NCI-H1930 (cell line): ENCODE measurements around the gene MAP3K2.
"Not testable (repeated sequence)": the region's sequence is repeated elsewhere in the genome, so short reads cannot be mapped to it uniquely, and the experiment has no call there.

Experiments
- DNase-seq, 2 experiments: peaks; one replicate each; lab custom pipeline; 2025; lab: John Stamatoyannopoulos, UW

Gene MAP3K2

DNA sequence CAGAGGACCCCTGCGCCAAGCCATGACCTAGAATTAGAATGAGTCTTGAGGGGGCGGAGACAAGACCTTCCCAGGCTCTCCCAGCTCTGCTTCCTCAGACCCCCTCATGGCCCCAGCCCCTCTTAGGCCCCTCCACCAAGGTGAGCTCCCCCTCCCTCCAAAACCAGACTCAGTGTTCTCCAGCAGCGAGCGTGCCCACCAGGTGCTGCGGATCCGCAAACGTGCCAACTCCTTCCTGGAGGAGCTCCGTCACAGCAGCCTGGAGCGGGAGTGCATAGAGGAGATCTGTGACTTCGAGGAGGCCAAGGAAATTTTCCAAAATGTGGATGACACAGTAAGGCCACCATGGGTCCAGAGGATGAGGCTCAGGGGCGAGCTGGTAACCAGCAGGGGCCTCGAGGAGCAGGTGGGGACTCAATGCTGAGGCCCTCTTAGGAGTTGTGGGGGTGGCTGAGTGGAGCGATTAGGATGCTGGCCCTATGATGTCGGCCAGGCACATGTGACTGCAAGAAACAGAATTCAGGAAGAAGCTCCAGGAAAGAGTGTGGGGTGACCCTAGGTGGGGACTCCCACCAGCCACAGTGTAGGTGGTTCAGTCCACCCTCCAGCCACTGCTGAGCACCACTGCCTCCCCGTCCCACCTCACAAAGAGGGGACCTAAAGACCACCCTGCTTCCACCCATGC lies 33.5 kb upstream of the MAP3K2 start:
- no peak for DNase-seq

DNA sequence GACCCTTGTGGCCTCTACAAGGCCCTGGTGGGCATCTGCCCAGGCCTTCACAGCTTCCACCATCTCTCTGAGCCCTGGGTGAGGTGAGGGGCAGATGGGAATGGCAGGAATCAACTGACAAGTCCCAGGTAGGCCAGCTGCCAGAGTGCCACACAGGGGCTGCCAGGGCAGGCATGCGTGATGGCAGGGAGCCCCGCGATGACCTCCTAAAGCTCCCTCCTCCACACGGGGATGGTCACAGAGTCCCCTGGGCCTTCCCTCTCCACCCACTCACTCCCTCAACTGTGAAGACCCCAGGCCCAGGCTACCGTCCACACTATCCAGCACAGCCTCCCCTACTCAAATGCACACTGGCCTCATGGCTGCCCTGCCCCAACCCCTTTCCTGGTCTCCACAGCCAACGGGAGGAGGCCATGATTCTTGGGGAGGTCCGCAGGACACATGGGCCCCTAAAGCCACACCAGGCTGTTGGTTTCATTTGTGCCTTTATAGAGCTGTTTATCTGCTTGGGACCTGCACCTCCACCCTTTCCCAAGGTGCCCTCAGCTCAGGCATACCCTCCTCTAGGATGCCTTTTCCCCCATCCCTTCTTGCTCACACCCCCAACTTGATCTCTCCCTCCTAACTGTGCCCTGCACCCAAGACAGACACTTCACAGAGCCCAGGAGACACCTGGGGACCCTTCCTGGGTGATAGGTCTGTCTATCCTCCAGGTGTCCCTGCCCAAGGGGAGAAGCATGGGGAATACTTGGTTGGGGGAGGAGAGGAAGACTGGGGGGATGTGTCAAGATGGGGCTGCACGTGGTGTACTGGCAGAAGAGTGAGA lies 32.5 kb upstream of the MAP3K2 start:
- DNase-seq = no peak

DNA sequence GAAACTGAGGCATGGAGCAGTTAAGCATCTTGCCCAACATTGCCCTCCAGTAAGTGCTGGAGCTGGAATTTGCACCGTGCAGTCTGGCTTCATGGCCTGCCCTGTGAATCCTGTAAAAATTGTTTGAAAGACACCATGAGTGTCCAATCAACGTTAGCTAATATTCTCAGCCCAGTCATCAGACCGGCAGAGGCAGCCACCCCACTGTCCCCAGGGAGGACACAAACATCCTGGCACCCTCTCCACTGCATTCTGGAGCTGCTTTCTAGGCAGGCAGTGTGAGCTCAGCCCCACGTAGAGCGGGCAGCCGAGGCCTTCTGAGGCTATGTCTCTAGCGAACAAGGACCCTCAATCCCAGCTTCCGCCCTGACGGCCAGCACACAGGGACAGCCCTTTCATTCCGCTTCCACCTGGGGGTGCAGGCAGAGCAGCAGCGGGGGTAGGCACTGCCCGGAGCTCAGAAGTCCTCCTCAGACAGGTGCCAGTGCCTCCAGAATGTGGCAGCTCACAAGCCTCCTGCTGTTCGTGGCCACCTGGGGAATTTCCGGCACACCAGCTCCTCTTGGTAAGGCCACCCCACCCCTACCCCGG lies 31.8 kb upstream of the MAP3K2 start:
- no peak for DNase-seq

DNA sequence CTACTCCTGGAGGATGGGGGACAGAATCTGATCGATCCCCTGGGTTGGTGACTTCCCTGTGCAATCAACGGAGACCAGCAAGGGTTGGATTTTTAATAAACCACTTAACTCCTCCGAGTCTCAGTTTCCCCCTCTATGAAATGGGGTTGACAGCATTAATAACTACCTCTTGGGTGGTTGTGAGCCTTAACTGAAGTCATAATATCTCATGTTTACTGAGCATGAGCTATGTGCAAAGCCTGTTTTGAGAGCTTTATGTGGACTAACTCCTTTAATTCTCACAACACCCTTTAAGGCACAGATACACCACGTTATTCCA lies 31.3 kb upstream of the MAP3K2 start:
- no peak for DNase-seq

DNA sequence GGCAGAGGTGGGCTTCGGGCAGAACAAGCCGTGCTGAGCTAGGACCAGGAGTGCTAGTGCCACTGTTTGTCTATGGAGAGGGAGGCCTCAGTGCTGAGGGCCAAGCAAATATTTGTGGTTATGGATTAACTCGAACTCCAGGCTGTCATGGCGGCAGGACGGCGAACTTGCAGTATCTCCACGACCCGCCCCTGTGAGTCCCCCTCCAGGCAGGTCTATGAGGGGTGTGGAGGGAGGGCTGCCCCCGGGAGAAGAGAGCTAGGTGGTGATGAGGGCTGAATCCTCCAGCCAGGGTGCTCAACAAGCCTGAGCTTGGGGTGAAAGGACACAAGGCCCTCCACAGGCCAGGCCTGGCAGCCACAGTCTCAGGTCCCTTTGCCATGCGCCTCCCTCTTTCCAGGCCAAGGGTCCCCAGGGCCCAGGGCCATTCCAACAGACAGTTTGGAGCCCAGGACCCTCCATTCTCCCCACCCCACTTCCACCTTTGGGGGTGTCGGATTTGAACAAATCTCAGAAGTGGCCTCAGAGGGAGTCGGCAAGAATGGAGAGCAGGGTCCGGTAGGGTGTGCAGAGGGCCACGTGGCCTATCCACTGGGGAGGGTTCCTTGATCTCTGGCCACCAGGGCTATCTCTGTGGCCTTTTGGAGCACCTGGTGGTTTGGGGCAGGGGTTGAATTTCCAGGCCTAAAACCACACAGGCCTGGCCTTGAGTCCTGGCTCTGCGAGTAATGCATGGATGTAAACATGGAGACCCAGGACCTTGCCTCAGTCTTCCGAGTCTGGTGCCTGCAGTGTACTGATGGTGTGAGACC lies 30.7 kb upstream of the MAP3K2 start, which contains the start of gene PROC:
Gene PROC (plus strand): TSS at position 128 of the 812 bp plus-strand sequence. CDS start 1,516 bp downstream, outside the sequence.
- no peak for DNase-seq

DNA sequence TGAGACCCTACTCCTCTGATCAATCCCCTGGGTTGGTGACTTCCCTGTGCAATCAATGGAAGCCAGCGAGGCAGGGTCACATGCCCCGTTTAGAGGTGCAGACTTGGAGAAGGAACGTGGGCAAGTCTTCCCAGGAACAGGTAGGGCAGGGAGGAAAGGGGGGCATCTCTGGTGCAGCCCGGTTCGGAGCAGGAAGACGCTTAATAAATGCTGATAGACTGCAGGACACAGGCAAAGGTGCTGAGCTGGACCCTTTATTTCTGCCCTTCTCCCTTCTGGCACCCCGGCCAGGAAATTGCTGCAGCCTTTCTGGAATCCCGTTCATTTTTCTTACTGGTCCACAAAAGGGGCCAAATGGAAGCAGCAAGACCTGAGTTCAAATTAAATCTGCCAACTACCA lies 29.6 kb upstream of the MAP3K2 start:
- DNase-seq = no peak

DNA sequence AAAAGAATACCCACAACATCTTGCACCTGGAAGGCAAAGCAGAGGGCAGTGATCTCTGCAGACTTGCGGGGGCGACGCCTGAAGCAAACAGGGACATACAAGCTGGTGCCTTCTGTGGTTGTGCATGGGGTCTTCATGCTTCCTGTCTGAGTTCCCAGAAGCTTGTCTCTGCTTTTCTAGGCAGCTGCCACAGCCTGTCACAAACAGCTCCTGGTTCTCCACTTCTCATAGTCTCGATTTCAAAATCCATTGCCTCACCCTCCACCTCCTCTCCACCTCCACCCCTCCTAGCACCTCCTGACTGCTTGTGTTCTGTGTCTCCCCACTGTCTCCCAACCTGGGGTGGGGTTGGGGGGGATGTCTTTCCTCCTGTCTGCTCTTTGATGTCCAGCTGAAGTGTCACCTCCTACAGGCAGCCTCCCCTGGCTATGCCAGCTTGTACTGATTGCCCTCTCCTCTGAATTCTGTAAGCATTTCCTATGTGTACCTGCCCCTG lies 28.8 kb upstream of the MAP3K2 start:
- DNase-seq = no peak

DNA sequence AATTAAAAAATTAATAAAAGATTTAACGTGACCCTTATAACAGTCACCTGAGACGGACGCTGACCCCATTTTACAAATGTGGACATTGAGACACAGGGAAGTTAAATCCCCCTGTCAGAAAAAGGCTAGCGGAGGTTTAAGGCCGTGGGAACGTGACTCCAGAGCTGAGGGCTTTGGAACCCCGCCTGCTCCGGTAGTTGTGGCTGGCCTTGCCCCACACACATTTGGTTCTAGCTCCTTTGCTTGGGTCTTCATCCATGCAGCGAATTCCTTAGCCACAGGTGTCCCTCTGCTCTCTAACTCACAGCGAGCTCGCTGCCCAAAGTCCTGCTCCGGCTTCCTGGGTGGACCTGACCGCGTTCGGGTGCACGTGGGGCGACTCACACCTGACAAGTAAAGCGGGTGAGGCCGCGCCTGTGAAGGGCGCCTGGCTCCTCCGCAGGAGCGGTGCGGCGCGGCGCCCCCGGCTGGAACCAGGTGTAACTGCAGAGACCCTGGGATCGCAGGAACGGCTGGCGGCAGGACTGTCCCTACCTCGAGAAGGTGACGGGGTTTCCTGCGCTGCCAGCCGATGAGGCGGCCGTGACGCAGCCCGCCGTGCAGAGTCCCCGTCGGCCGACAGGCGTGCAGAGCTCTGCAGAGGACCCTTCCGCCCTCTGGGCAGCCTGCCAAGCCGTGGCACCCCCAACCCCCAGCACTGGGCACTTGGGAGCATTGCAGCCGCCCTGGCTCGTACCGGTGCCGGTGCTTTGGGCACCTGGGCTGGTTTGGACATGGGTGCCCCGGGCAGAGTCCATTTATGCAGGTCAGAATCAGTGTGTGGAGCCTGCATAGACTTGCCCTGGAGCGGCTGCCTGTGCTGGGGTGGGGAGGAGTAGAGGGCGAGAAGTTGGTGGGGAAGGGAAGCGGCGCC lies 28.1 kb upstream of the MAP3K2 start:
- DNase-seq = peak; percentile 18 to 41

DNA sequence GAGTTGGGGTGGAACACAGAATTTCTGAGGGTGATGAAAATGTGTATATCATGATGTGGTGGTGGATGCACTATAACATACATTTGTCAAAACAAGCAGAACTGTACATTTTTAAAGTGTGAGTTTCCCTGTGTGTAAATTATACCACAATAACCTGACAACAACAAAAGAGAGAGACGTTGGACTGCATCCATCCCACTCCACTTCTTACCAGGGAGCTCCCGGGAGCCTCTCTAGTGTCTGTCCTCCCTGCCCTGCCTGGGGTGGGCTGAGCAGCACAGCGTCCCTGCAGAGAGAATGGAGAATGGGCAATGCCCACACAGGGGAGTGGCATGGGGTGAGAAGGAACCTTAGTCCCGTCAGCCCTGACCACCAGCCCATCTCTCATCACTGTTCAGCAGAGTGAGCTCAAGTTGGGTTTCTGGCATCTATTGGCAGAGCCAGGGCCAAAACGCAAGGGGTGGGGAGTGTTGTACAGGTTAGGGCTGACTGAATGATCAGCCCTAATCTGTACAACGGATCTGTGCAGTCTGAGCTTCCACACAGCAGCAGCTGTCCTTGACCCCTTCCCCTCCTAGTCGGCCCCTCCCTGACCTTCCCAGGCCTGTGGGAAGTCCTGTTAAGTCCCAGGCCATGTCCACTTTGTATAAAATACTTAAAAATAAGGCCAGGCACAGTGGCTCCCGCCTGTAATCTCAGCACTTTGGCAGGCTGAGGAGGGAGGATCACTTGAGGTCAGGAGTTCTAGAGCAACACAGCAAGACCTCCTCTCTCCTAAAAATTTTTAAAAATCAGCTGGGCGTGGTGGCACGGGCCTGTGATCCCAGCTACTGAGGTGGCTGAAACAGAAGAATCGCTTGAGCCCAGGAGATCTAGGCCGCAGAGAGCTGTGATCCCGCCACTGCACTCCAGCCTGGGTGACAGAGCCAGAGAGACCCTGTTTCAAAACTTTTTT lies 27.1 kb upstream of the MAP3K2 start:
- no peak for DNase-seq

DNA sequence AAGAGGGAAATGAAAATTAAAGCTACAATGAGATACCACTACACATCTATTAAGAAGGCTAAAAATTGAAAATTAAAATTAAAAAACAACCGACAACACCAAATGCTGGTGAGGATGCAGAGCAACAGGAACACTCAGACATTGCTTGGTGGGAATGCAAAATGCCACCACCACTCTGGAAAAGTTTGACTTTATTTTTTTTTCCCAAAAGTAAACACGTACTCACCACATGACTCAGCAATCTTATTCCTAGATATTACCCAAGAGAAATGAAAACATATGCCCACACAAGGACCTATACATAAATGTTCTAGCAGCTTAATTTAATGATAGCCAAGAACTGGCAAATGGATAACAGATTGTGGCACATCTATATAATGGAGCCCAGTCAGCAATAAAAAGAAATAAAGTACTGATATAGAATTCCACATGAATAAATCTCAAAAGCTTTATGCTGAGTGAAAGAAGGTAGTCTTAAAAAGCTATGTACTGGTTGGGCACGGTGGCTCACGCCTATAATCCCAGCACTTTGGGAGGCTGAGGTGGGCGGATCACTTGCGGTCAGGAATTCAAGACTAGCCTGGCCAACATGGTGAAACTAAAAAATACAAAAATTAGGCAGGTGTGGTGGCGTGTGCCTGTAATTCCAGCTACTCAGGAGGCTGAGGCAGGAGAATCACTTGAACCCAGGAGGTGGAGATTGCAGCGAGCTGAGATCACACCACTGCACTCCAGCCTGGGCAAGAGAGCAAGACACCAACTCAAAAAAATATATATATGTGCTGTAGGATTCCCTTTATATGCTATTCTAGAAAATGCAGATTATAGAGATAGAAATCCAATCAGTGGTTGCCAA lies 26.2 kb upstream of the MAP3K2 start:
- no peak for DNase-seq

DNA sequence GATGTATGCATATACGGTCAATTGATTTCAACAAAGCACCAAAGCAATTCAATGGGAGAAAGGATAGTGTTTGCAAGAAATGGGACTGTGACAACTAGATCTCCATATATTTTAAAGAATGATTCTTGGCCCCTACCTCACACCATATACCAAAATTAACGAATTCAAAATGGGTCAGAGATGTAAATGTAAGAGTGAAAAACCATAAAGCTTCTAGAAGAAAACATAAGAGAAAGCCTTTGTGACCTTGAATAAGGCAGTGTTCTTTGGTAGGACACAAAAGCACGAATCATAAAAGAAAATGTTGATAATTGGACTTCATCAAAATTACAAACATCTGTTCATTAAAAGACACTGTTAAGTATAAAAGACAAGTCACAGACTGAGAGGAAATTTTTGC lies 25.4 kb upstream of the MAP3K2 start:
- no peak for DNase-seq

DNA sequence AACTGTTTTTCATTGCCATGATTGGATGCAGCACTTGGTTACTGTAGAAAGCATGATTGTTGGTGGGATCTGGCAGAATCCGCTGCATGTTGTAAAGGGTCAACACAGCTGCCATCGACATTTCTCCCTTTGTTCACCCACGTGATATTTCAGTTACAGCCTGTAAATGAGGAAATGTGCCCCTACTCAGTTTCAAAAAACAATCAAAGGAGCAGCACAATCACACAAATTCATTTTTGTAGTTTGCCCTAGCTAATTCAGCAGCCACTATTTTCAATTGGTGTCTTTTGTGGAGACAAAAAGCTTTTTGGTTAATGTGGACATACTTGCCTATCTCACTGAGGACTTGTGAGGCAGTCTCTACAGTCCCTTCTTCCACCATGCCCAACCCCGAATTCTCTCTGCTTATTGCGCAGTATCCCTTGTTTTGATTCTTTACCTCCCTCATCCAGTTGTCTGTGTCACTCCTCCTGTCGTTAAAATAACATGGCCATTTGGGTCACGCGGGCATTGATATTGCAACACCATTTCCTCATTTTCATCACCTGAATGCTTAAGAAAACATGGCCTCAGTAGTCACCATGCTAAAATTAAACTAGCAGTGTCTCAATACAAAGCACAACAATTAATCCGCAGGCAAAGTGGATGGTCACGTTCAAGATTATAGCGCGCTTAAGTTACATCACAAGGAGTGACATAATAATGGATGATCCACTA lies 24.0 kb upstream of the MAP3K2 start:
- peak in 1 of 2 experiments; percentile 10 for DNase-seq

DNA sequence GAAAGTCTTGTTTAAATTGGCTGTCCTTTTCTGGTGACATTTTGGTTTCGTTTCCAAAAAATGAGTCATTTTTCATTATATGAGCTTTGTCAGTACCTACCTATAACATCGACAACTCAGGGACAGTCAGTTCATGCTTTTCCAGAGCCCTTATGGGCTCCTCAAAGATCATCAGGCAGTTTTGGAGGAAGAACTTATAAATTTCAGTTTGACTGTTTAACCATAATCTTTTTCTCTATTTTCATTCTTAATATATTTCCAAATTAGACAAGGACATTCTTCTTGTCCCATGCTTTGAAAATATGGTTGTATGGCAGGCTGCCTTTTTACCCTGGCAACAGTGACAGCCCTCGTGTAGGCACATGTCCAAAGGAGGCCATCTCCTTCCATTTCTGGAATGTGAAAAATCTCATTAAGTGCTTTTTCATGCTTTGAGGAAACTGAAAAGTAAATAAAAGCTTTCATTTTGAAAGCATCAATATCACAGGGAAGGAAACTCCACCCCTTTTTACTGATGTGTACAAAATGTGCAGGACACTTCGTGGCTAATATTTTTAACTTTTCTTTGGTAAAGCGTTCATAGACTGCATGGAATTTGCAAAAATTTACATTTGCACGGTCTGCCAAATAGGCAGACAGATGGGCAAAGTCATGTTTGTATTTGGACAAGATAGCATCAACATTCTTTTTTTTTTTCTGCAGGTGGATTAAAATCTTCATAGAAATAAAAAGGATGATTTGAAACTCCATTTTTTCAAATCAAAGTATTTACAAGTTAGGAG lies 23.3 kb upstream of the MAP3K2 start:
- no peak for DNase-seq

DNA sequence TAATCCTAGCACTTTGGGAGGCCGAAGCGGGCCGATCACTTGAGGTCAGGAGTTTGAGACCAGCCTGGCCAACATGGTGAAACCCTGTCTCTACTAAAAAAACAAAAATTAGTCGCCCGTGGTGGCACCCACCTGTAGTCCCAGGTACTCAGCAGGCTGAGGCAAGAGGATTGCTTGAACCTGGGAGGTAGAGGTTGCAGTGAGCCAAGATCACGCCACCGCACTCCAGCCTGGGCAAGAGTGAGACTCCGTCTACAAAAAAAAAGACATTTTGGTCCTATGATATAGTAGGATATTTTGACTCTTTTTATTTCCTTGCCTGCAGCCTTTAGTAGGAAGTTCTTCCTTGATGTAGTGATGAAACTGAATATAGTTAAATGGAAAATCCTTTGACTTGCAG lies 21.9 kb upstream of the MAP3K2 start:
- not testable (repeated sequence) for DNase-seq

DNA sequence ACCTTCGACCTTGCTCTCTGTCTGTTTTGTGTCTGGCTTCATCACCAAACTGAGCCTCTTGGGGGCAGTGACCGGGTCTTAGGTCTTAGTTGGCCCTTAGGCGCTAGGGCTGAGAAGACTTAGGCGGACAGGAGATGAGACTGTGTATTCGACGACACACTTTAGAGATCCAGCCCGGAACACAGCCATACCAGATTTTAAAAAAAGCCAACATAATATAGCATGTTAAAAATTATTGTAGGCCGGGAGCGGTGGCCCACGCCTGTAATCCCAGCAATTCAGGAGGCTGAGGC lies 21.0 kb upstream of the MAP3K2 start:
- DNase-seq = peak in 1 of 2 experiments; percentile 15

DNA sequence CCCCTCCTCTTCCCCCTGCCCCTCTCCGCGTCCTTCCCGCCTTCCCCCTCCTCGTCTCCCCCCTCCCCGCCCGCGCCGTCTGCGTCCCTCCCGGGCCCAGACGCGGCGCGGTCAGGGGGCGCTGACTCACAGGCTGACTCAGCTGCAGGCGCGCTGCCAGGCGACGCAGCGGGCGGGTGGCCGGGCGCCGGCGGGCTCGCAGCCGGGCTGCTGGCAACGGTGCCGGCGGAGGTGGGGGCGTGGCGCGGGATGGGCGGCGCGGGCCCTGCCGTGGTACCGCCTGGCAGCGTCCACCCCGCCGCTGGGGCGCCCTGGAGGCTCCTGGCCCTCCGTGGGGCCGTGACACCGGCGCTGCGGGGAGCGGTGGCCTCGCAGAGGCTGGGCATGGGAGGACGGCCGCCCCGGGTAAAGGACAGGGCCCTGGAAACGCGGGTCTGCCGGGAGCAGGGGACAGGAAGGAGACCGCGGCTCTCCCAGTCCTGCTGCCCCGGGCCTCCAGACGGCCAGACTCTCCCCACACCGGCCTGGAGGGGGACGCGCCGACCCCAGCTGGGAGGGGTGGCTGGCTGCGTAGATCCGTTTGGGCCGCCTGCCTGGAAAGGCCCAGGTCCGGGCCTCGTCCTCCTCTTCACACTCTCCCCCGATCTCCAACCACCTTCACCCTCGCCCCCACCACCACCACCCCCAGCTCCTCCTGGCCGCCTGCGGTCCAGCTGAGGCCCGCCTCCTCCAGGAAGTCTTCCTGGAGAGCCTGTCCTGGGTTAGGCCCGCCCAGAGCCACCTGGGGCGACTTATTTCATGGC lies 20.4 kb upstream of the MAP3K2 start:
- DNase-seq = peak; percentile 77 to 78

DNA sequence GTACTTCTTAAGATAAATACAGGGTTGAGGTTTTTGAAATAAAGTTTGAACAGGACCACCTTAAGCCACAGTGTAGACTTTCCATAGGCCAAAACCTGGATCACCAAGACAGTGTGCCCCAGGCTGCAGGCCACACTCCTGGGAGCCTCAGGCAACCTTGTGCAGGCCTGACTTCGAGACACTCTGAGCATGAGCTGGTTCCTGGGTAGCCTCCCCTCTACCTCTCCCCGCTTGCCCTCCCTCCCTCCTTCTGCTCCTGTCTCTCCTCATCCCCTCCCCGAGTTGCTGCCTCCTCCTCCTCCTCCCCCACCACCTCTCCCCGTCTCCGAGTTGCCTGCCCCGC lies 19.9 kb upstream of the MAP3K2 start:
- DNase-seq = no peak
